Measurements from ENCODE around the gene RAET1L. TPM values are rescaled to one million over a fixed set of nuclear protein-coding genes. Genes with fewer than 3 reads are reported as not detected.
"Not testable (repeated sequence)": the region's sequence is repeated elsewhere in the genome, so short reads cannot be mapped to it uniquely, and the experiment has no call there.

Gene RAET1L
- total and polyA plus RNA-seq, 11 donors = not detected

DNA sequence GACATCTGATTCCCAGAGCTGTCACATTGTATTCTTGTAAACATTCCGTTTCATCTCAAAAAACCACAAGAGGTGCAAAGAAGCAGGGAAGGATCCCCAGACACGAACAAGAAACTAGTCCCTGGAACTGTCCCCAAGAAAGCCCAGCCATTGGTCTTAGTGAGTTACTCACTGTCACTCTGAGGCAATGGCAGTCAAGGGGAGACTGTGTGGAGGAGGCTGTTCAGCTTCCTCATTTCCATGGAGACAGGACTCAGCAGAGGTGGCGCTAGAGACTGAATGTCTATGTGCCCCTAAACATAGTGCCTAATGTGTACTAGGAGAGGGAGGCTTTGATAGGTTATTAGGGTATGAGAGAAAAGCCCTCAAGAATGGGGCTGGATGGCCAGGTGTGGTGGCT is 50.5 kb downstream of the RAET1L start:
- no peaks in the 10 kb centered on the region for H3K36me3 ChIP-seq
- intact Hi-C loops (cut with DNase I) = no loop called here
- H3K4me3 ChIP-seq = no peak overlapping the region
- peaks cover 2 to 52% (median 13%) of the 10 kb centered on the region in 9 donors for H3K27me3 ChIP-seq
- ATAC-seq (no peak), DNase-seq (no peak)
- H3K27ac ChIP-seq = no peak overlapping the region
- 40 to 49% (median 45%) methylated on average over 3 of the region's 3 CpGs for WGBS, 4 donors
- no peak for TF ChIP-seq POLR2A (IDR thresholded peaks at IDR 0.05)
- TF ChIP-seq, protein P1, sequence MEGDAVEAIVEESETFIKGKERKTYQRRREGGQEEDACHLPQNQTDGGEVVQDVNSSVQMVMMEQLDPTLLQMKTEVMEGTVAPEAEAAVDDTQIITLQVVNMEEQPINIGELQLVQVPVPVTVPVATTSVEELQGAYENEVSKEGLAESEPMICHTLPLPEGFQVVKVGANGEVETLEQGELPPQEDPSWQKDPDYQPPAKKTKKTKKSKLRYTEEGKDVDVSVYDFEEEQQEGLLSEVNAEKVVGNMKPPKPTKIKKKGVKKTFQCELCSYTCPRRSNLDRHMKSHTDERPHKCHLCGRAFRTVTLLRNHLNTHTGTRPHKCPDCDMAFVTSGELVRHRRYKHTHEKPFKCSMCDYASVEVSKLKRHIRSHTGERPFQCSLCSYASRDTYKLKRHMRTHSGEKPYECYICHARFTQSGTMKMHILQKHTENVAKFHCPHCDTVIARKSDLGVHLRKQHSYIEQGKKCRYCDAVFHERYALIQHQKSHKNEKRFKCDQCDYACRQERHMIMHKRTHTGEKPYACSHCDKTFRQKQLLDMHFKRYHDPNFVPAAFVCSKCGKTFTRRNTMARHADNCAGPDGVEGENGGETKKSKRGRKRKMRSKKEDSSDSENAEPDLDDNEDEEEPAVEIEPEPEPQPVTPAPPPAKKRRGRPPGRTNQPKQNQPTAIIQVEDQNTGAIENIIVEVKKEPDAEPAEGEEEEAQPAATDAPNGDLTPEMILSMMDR (IDR thresholded peaks at IDR 0.05) = no peak
- H3K4me1 ChIP-seq = no peaks in the 10 kb centered on the region
- H3K9me3 ChIP-seq = no peaks in the 10 kb centered on the region

DNA sequence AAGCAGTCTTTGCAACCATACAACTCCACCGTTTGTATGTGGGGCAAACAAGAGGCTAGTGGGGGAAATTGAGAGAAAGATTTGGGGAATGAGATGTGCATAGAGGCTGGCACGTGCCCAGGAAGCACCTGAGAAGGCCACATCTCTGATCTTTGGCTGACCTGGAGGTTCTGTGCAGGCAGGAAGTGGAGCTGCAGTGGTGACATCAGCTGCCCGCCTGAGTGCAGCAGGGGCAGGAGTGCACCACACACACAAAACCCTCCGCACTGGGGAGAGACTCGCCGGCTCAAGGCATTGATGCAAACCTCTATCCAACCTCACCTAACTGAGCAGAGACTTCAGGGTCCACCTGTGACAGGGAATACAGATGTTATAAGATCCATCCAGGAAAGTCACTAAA is 50.9 kb downstream of the RAET1L start:
- intact Hi-C loops (cut with DNase I); ATAC-seq; H3K27ac ChIP-seq; H3K36me3 ChIP-seq; H3K9me3 ChIP-seq; H3K4me3 ChIP-seq; H3K4me1 ChIP-seq; DNase-seq: not testable (repeated sequence)
- WGBS, 4 donors = 59 to 68% (median 60%) methylated on average over 6 of the region's 6 CpGs
- peaks cover 0 to 54% (median 13%) of the 10 kb centered on the region in 9 donors for H3K27me3 ChIP-seq

DNA sequence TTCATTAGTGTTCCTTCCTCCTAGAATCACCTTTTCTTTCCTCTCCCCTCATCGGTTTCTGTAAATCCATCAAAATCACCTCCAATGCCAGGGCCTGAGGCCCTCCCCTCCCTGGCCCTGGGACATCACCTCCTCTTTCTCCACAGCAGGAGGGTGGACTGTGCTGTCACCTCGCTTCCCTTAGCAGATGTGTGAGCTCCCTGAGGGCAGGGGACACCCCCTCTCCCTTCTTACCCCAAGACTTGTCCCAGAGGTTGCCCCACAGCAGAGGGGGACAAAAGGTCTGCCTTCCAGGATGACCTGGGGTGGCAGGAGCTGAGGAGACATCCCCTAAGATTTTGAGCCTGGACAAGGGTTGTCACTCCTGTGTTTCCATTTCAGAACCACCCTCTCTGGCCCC is 55.7 kb downstream of the RAET1L start:
- Histone ChIP-seq H3K9me3 (no peaks in the 10 kb centered on the region), H3K4me1 (peaks cover 0 to 10% (median 5%) of the 10 kb centered on the region in 12 donors), H3K4me3 (no peak overlapping the region), H3K27me3 (peaks cover 10 to 78% (median 23%) of the 10 kb centered on the region in 9 donors), H3K27ac (no peak overlapping the region), H3K36me3 (no peaks in the 10 kb centered on the region)
- WGBS, 4 donors = 83 to 91% (median 86%) methylated on average over 2 of the region's 2 CpGs
- no peak for ATAC-seq
- DNase-seq = no peak
- TF ChIP-seq POLR2A (IDR thresholded peaks at IDR 0.05) = no peak
- intact Hi-C loops (cut with DNase I) = loop anchor here in 2 of 10 donors (5.0 to 10.0 kb wide), 2 partner anchors 33 to 45 kb away; no protein-coding TSS in a partner anchor

DNA sequence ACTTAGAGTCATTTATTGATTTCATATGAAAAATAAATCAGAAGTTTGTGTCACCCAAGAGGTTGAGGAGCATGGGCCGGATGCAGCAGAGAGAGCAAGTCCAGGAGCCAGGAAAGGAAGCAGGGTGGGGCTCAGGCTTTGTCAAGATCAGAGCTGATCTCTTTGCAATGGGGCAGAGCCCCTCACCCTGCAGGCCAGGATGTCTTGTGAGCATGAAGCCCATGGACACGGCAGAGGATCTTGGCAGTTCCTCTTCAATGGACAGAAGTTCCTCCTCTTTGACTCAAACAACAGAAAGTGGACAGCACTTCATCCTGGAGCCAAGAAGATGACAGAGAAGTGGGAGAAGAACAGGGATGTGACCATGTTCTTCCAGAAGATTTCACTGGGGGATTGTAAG is 56.4 kb downstream of the RAET1L start:
- not testable (repeated sequence) for H3K9me3 ChIP-seq
- H3K27me3 ChIP-seq = peaks cover 18 to 78% (median 23%) of the 10 kb centered on the region in 9 donors

More for the DNA sequence above, 56.4 kb downstream of the RAET1L start:
- peaks cover 0 to 17% (median 10%) of the 10 kb centered on the region in 12 donors for H3K4me1 ChIP-seq
- not testable (repeated sequence) for ATAC-seq, H3K27ac ChIP-seq, H3K4me3 ChIP-seq, DNase-seq, H3K36me3 ChIP-seq
- 70 to 83% (median 71%) methylated on average over 2 of the region's 2 CpGs for WGBS, 4 donors
- intact Hi-C loops (cut with DNase I) = loop anchor here in 2 of 10 donors (5.0 to 10.0 kb wide), 2 partner anchors 33 to 46 kb away; no protein-coding TSS in a partner anchor

Other genes starting within 250 kb of the RAET1L start
- gene LRP11, start 161.2 kb downstream of the RAET1L start, total RNA-seq = 10 to 100 TPM; 10.2 to 23.8 (median 13.2) TPM
- gene LRP11, start 161.2 kb downstream of the RAET1L start, polyA plus RNA-seq = 1 to 10 TPM; 5.0 to 8.1 TPM
- gene RAET1E, start 127.4 kb downstream of the RAET1L start, total RNA-seq = 1 to 10 TPM in 1 of 9 donors, under 1 TPM in 3, not detected in 5; 0.12 to 5.0 (median 0.50) TPM
- gene RAET1E, start 127.4 kb downstream of the RAET1L start, polyA plus RNA-seq = under 1 TPM in 1 of 2 donors, not detected in 1; 0.46 TPM
- gene RAET1G, start 102.4 kb downstream of the RAET1L start, total RNA-seq = 1 to 10 TPM in 1 of 9 donors, under 1 TPM in 1, not detected in 7; 0.25 to 1.9 TPM
- gene RAET1G, start 102.4 kb downstream of the RAET1L start, polyA plus RNA-seq = under 1 TPM in 1 of 2 donors, not detected in 1; 0.22 TPM
- 1 to 10 TPM in 3 of 9 donors, under 1 TPM in 6; 0.27 to 2.3 (median 0.85) TPM for gene ULBP2, start 83.5 kb downstream of the RAET1L start, total RNA-seq
- gene ULBP2, start 83.5 kb downstream of the RAET1L start, polyA plus RNA-seq = 1 to 10 TPM in 1 of 2 donors, under 1 TPM in 1; 0.34 to 3.7 TPM
- gene ULBP1, start 61.6 kb downstream of the RAET1L start, total RNA-seq = under 1 TPM; 0.10 to 0.52 (median 0.25) TPM
- gene ULBP1, start 61.6 kb downstream of the RAET1L start, polyA plus RNA-seq = under 1 TPM; 0.11 to 0.33 TPM
- gene ULBP3, start 43.6 kb upstream of the RAET1L start, total RNA-seq = 1 to 10 TPM in 6 of 9 donors, under 1 TPM in 3; 0.72 to 1.8 (median 1.3) TPM
- 1 to 10 TPM in 1 of 2 donors, not detected in 1; 3.6 TPM for gene ULBP3, start 43.6 kb upstream of the RAET1L start, polyA plus RNA-seq
- 100 to 1,000 TPM in 2 of 9 donors, 10 to 100 TPM in 7; 62.3 to 143 (median 83.0) TPM for gene PPP1R14C, start 117.5 kb upstream of the RAET1L start, total RNA-seq
- gene PPP1R14C, start 117.5 kb upstream of the RAET1L start, polyA plus RNA-seq = 10 to 100 TPM; 41.1 to 64.6 TPM